ENCODE data around the gene DPM1. TPM values are rescaled to one million over a fixed set of nuclear protein-coding genes. Genes with fewer than 3 reads are reported as not detected.
A peak's percentile ranks its signal among the peaks of the same experiment; 100 is the strongest.

DPM1 gene
- total RNA-seq, 1 donor from 2014 or later: 39.8 TPM

DNA sequence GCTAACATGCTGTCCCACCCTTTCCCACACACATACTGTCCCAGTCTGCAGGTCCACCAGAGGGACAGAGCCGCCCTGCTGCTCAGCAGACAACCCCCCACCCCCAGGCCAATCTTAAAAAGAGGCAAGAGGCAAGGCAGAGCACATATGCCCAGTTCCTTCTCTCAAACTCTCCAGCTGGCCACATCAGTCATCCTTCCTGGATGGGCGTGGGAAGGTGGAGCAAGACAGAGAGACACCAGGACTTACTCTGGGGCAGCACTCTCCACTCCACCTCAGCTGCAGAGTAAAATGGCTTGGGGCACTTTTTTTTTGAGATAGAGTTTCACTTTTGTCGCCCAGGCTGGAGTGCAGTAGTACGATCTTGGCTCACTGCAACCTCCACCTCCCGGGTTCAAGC is 11.1 kb upstream of the DPM1 start:
- DNase-seq (no peak), ATAC-seq (ENCODE audit: low read depth) (no peak)
- no peaks in the 10 kb centered on the region for H3K36me3 Mint-ChIP-seq (ENCODE audit: low read depth)
- H3K4me3 Mint-ChIP-seq: no peak overlapping the region
- no peak for TF ChIP-seq CTCF (IDR thresholded peaks at IDR 0.05)
- intact Hi-C loops (cut with micrococcal nuclease): no loop called here
- ChIA-PET POLR2A (no interaction called here), CTCF (no interaction called here)
- no peaks in the 10 kb centered on the region for H3K9me3 Mint-ChIP-seq
- no peak overlapping the region for H3K27ac Mint-ChIP-seq
- H3K4me1 Mint-ChIP-seq: no peaks in the 10 kb centered on the region
- H3K27me3 Mint-ChIP-seq: peaks cover 6% of the 10 kb centered on the region

DNA sequence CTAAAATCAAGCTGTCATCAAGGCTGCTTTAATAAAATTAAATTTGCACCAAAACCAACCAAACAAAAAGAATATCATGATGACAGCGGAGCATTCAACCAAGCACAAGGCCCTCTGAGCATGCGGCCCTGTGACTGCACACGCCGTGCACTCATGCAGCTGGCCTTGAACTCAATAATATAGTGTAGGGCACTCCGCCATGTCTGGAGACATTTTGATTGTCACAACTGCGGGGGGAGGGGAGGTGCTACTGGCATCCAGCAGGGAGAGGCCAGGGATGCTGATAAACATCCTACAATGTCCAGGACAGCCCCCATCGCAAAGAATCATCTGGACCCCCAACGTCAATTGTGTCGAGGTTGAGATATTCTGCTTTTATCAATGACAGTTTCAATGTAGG is 10.0 kb upstream of the DPM1 start:
- ATAC-seq (ENCODE audit: low read depth) (no peak), DNase-seq (no peak)
- intact Hi-C loops (cut with micrococcal nuclease): no loop called here
- ChIA-PET POLR2A (no interaction called here), CTCF (no interaction called here)
- Mint-ChIP-seq H3K27me3 (peaks cover 5% of the 10 kb centered on the region), H3K4me1 (no peaks in the 10 kb centered on the region), H3K36me3 (ENCODE audit: low read depth) (no peaks in the 10 kb centered on the region), H3K9me3 (no peaks in the 10 kb centered on the region), H3K27ac (no peak overlapping the region), H3K4me3 (no peak overlapping the region)
- TF ChIP-seq CTCF (IDR thresholded peaks at IDR 0.05): no peak

GRCh38 chr20:50967586-50967985 is 9.3 kb upstream of the DPM1 start:
- H3K36me3 Mint-ChIP-seq (ENCODE audit: low read depth): peaks cover 2% of the 10 kb centered on the region
- POLR2A ChIA-PET: no interaction called here
- H3K27ac Mint-ChIP-seq: no peak overlapping the region

GRCh38 chr20:50959543-50960126 is 1.3 kb upstream of the DPM1 start:
- DNase-seq (no peak), ATAC-seq (ENCODE audit: low read depth) (no peak)
- H3K4me3 Mint-ChIP-seq: peak overlapping the region; percentile 96
- TF ChIP-seq CTCF (IDR thresholded peaks at IDR 0.05): no peak
- ChIA-PET POLR2A (interaction anchor here (3.0 to 3.1 kb wide), 2 partner anchors 29 to 169 kb away, joined by 43 to 126 read pairs; partner anchors contain the start of gene ADNP), CTCF (interaction anchor here (1.0 to 1.8 kb wide), 2 partner anchors 165 to 169 kb away, joined by 4 to 12 read pairs; partner anchors contain the start of gene BCAS4)
- H3K27ac Mint-ChIP-seq: peak overlapping the region; percentile 99
- intact Hi-C loops (cut with micrococcal nuclease): no loop called here
- no peaks in the 10 kb centered on the region for H3K9me3 Mint-ChIP-seq
- H3K27me3 Mint-ChIP-seq: no peaks in the 10 kb centered on the region
- peaks cover 49% of the 10 kb centered on the region for H3K4me1 Mint-ChIP-seq
- peaks cover 35% of the 10 kb centered on the region for H3K36me3 Mint-ChIP-seq (ENCODE audit: low read depth)

More at GRCh38 chr20:50967586-50967985, 9.3 kb upstream of the DPM1 start:
- H3K27me3 Mint-ChIP-seq: peaks cover 3% of the 10 kb centered on the region
- DNase-seq (no peak), ATAC-seq (ENCODE audit: low read depth) (no peak)
- intact Hi-C loops (cut with micrococcal nuclease): no loop called here
- H3K4me3 Mint-ChIP-seq: no peak overlapping the region
- CTCF ChIA-PET: no interaction called here
- no peak for TF ChIP-seq CTCF (IDR thresholded peaks at IDR 0.05)
- H3K4me1 Mint-ChIP-seq: no peaks in the 10 kb centered on the region
- H3K9me3 Mint-ChIP-seq: no peaks in the 10 kb centered on the region

DNA sequence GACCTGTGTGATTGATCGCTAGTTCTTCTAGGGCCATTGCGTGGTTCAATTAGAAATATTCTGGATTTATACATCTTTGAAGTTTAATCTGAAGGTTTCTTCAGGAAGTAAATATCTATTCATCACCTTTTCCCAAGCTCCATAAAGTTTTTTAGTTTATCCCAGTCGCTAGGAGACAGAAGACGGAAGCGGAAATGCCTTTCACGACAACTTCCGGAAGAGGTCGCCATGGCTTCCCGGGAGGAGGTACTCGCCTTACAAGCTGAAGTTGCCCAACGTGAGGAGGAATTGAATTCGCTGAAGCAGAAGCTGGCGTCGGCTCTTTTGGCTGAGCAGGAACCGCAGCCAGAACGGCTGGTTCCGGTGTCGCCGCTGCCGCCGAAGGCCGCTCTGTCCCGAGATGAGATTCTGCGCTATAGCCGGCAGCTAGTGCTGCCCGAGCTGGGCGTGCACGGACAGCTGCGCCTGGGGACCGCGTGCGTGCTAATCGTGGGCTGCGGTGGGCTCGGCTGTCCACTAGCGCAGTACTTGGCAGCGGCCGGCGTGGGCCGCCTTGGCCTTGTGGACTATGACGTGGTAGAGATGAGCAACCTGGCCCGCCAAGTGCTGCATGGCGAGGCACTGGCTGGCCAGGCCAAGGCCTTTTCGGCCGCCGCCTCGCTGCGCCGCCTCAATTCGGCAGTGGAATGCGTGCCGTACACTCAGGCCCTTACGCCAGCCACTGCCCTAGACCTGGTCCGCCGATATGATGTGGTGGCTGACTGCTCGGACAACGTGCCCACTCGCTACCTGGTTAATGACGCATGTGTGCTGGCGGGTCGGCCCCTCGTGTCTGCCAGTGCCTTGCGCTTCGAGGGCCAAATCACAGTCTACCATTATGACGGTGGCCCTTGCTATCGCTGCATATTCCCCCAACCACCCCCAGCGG is 547 bp upstream of the DPM1 start, which contains the start of gene MOCS3:
Gene MOCS3 (plus strand): TSS at position 204 of the 928 bp plus-strand sequence. CDS start 25 bp downstream, at position 229.
- CTCF ChIA-PET: interaction anchor here (1.0 to 2.9 kb wide), 5 partner anchors 23 to 168 kb away, joined by 4 to 26 read pairs (median 12); partner anchors contain the start of genes ADNP and BCAS4
- H3K36me3 Mint-ChIP-seq (ENCODE audit: low read depth): peaks cover 43% of the 10 kb centered on the region
- TF ChIP-seq CTCF (IDR thresholded peaks at IDR 0.05): no peak
- H3K27ac Mint-ChIP-seq: peak within 1 kb of the TSS; percentile 99
- POLR2A ChIA-PET: interaction anchor here (0.6 to 3.1 kb wide), 22 partner anchors 11 to 1044 kb away, joined by 3 to 126 read pairs (median 4); partner anchors contain the start of genes ADNP, BCAS4 and NFATC2
- peak; percentile 61 for DNase-seq
- no peaks in the 10 kb centered on the region for H3K9me3 Mint-ChIP-seq
- peaks cover 49% of the 10 kb centered on the region for H3K4me1 Mint-ChIP-seq
- intact Hi-C loops (cut with micrococcal nuclease): loop anchor here (1.0 kb wide), 4 partner anchors 28 to 169 kb away; partner anchors contain the start of gene ADNP
- peak within 1 kb of the TSS; percentile 96 for H3K4me3 Mint-ChIP-seq
- H3K27me3 Mint-ChIP-seq: no peaks in the 10 kb centered on the region
- ATAC-seq (ENCODE audit: low read depth): peak; percentile 81

Data from activated B cell treated with CpG ODN at 0.5 μM for 24 hours (primary cell).